ENCODE data around the gene CKS2. TPM values are rescaled to one million over a fixed set of nuclear protein-coding genes. Genes with fewer than 3 reads are reported as not detected.
"Not testable (repeated sequence)": the region's sequence is repeated elsewhere in the genome, so short reads cannot be mapped to it uniquely, and the experiment has no call there.

CKS2 gene
- polyA plus RNA-seq, 1 experiment, result 128 TPM

- CTCF ChIA-PET, result interaction anchor here (1.1 kb wide), 1 partner anchor 128 kb away, joined by 3 read pairs; no protein-coding TSS in a partner anchor
- DNase-seq (ENCODE audit: low read depth), result no peak
- no peaks in the 10 kb centered on the region for H3K36me3 ChIP-seq (ENCODE audit: control insufficient read depth, insufficient read depth, low read length)
- no peaks in the 10 kb centered on the region for H3K27me3 ChIP-seq (ENCODE audit: control insufficient read depth, insufficient read depth, low read length)
- no peak overlapping the region for H3K4me3 ChIP-seq (ENCODE audit: low read depth, low read length)
- no peak for TF ChIP-seq CTCF (IDR thresholded peaks at IDR 0.05; ENCODE audit: insufficient read depth, low read depth, low read length)
- POLR2A ChIA-PET, result no interaction called here
These were observed 33.5 kb upstream of the CKS2 start for GRCh38 chr9:89277454-89277853.

DNA sequence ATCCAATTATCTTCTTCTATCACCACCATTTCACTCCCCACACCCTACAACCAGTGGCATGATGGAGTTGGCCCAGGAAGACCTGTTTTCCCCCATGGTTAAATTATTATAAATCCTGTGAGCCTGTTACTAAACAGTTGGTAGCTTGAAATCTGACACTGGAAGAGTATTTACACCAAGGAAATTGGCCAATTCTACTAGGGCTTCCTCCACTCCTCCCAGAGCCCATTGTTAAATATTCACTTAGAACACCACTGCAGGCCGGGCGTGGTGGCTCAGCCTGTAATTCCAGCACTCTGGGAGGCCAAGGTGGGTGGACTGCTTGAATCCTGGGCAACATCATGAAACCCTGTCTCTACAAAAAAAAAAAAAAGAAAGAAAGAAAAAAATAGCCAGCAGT is 32.4 kb upstream of the CKS2 start:
- H3K4me3 ChIP-seq (ENCODE audit: low read depth, low read length), result no peak overlapping the region
- H3K27me3 ChIP-seq (ENCODE audit: control insufficient read depth, insufficient read depth, low read length), result no peaks in the 10 kb centered on the region
- no peaks in the 10 kb centered on the region for H3K36me3 ChIP-seq (ENCODE audit: control insufficient read depth, insufficient read depth, low read length)
- CTCF ChIA-PET, result interaction anchor here (0.8 to 2.0 kb wide), 13 partner anchors 8 to 689 kb away, joined by 3 to 7 read pairs (median 3); no protein-coding TSS in a partner anchor
- no peak for DNase-seq (ENCODE audit: low read depth)
- POLR2A ChIA-PET, result no interaction called here
- no peak for TF ChIP-seq CTCF (IDR thresholded peaks at IDR 0.05; ENCODE audit: insufficient read depth, low read depth, low read length)

DNA sequence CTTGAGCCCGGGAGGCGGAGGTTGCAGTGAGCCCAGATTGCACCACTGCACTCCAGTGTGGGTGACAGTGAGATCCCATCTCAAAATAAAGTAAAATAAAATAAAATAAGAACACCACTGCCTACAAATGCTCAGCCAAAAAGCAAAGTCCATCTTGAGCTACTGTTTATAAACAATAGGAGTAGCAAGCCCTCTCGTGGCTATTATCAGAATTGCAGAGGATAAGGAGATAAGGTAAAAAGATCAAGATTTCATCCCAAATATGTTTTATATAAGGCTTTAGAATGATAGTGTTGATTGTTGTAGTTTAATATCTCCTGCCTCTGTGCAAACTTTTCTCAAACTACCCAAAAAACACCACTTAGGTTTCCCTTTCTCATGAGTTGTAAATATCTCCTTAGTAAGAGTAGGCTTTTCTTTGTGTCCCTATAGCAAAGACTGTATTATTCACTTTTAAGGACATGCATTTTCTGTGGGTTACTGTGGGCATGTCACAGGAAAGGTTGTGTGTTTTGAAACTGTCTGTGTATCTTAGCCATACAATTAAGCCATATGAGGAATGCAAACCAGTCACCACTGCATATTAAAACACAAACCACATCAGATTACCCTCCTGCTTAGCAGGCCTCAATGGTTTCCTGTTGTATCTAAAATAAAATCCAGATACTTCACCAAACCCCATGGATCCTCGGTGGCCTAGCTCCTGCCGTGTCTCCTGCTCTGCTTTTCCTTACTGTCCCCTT is 31.8 kb upstream of the CKS2 start:
- Histone ChIP-seq H3K36me3 (ENCODE audit: control insufficient read depth, insufficient read depth, low read length) (no peaks in the 10 kb centered on the region), H3K27me3 (ENCODE audit: control insufficient read depth, insufficient read depth, low read length) (no peaks in the 10 kb centered on the region), H3K4me3 (ENCODE audit: low read depth, low read length) (no peak overlapping the region)
- POLR2A ChIA-PET, result no interaction called here
- DNase-seq (ENCODE audit: low read depth), result no peak
- CTCF ChIA-PET, result interaction anchor here (0.8 to 2.0 kb wide), 12 partner anchors 9 to 689 kb away, joined by 3 to 7 read pairs (median 3); no protein-coding TSS in a partner anchor
- TF ChIP-seq CTCF (IDR thresholded peaks at IDR 0.05; ENCODE audit: insufficient read depth, low read depth, low read length), result peak; percentile 72

DNA sequence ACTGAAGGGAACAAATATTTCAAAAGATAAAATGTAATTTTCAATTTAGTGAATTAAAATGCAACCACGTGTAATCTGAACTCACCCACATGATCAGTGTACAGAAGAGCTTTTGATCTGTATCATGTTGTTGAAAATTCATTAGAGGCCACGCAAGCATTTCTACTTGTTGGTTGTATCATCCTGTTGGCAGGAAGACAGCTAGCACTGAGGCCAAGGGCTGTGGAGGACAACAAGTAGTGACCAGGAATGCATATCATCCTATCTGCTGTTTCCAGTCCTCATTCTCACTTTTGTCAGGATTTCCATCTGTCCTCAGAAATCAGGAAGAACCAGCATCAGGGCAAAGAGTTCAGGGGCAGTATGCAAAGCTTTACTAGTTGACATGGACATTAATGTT is 29.9 kb upstream of the CKS2 start:
- TF ChIP-seq CTCF (IDR thresholded peaks at IDR 0.05; ENCODE audit: insufficient read depth, low read depth, low read length), result no peak
- Histone ChIP-seq H3K27me3 (ENCODE audit: control insufficient read depth, insufficient read depth, low read length) (no peaks in the 10 kb centered on the region), H3K4me3 (ENCODE audit: low read depth, low read length) (no peak overlapping the region), H3K36me3 (ENCODE audit: control insufficient read depth, insufficient read depth, low read length) (no peaks in the 10 kb centered on the region)
- CTCF ChIA-PET, result interaction anchor here (0.5 to 1.6 kb wide), 4 partner anchors 19 to 268 kb away, joined by 3 to 6 read pairs (median 4); no protein-coding TSS in a partner anchor
- no peak for DNase-seq (ENCODE audit: low read depth)
- POLR2A ChIA-PET, result no interaction called here

- ChIA-PET CTCF (interaction anchor here (1.6 kb wide), 1 partner anchor 267 kb away, joined by 4 read pairs; no protein-coding TSS in a partner anchor), POLR2A (interaction anchor here (0.6 kb wide), 1 partner anchor 890 kb away, joined by 3 read pairs; no protein-coding TSS in a partner anchor)
- DNase-seq (ENCODE audit: low read depth); H3K36me3 ChIP-seq (ENCODE audit: control insufficient read depth, insufficient read depth, low read length); H3K27me3 ChIP-seq (ENCODE audit: control insufficient read depth, insufficient read depth, low read length): not testable (repeated sequence)
- H3K4me3 ChIP-seq (ENCODE audit: low read depth, low read length), result peak overlapping the region; percentile 7; the same call in 1 of the 2 replicates
These were observed 28.6 kb upstream of the CKS2 start for GRCh38 chr9:89282248-89282968.
